ENCODE measurements around the gene FOXR1.

DNA sequence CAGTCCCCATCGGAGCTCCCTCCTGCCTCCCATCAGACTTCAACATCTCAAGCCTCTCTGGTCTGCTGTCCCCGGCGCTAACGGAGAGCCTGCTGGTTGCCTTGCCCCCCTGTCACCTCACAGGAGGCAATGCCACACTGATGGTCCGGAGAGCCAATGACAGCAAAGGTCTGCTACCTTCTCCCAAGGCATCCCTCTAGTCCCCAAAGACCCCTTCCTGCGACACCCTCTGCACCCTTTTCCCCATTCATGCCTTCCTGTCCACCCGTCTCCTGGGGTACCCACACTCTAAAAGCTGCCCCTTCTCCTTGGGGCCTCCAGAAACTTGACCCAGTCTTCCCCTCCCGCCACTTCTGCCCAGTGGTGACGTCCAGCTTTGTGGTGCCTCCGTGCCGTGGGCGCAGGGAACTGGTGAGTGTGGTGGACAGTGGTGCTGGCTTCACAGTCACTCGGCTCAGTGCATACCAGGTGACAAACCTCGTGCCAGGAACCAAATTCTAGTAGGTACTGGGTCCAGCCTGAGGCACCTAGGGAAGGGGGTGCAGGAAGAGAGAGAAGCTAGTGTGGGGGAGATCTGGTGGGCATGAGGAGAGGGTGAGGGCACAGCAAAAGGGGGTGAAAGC is 14.6 kb upstream of the FOXR1 start:
- TF ChIP-seq, protein P1, sequence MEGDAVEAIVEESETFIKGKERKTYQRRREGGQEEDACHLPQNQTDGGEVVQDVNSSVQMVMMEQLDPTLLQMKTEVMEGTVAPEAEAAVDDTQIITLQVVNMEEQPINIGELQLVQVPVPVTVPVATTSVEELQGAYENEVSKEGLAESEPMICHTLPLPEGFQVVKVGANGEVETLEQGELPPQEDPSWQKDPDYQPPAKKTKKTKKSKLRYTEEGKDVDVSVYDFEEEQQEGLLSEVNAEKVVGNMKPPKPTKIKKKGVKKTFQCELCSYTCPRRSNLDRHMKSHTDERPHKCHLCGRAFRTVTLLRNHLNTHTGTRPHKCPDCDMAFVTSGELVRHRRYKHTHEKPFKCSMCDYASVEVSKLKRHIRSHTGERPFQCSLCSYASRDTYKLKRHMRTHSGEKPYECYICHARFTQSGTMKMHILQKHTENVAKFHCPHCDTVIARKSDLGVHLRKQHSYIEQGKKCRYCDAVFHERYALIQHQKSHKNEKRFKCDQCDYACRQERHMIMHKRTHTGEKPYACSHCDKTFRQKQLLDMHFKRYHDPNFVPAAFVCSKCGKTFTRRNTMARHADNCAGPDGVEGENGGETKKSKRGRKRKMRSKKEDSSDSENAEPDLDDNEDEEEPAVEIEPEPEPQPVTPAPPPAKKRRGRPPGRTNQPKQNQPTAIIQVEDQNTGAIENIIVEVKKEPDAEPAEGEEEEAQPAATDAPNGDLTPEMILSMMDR (IDR thresholded peaks at IDR 0.05): no peak
- no peak for TF ChIP-seq EP300 (IDR thresholded peaks at IDR 0.05)
